Skeletal muscle cell (primary cell): ENCODE results near the gene SGPP2.
"Not testable (repeated sequence)": the region's sequence is repeated elsewhere in the genome, so short reads cannot be mapped to it uniquely, and the experiment has no call there.

Source experiments
- DNase-seq: peaks from one replicate; pipeline ENCODE4 v3.0.0-alpha.2; 2010; ENCODE audit warnings: low read depth
- H3K4me3 ChIP-seq: 2 replicates; pipeline ENCODE4 v1.5.1; 2011; ENCODE audit warnings: low read depth, mild to moderate bottlenecking, control low read depth, low read length, moderate library complexity

SGPP2 gene

DNA sequence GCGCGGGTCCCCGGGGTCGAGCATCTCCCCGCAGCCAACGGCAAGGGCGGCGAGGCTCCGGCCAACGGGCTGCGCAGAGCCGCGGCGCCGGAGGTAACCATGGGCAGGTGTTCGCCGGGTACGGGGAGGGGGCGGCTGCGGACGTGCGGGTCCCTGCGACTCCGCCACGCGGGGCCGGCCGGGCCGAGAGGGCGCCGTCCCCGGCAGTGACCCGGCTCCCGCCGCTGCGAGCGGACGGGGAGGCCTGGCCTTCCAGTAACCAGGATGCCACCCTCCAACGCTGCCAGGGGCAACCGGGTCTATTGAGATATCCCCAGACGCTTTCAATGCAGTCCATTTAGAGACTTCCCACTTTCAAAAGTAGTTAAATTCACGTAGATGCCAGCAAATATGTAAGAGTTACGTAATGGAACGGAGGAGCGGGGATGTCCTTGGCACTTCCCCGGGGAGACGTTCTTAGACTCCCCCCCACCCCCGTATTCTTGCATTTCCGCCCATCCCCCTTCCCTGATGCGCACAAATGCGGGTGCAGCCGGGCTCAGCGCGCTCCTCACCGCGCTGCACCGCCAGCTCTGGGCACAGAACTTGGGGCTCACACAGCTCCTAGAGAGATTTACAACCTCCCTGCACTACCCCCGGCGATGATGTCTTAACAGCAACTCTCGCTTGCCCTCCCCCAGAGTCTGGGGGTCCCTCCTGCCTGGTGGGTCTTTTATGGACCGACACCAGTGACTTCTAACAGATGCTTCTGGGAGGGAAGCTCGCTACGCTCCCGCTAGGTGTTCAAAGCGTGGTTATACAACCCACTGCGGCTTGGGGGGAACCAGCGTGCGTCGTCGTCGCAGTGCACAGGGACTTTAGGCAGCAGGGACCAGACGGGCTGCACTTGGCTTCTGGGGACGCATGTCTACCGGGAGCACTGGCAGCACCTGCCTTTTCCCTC is 657 bp downstream of the SGPP2 start:
- no peak for DNase-seq

GRCh38 chr2:222427646-222428301 is 3.4 kb downstream of the SGPP2 start:
- DNase-seq: no peak
- H3K4me3 ChIP-seq: no peak overlapping the region

More for the DNA sequence above, 657 bp downstream of the SGPP2 start:
- H3K4me3 ChIP-seq: no peak overlapping the region

GRCh38 chr2:222430071-222430470 is 5.7 kb downstream of the SGPP2 start:
- no peak for DNase-seq
- no peak overlapping the region for H3K4me3 ChIP-seq

DNA sequence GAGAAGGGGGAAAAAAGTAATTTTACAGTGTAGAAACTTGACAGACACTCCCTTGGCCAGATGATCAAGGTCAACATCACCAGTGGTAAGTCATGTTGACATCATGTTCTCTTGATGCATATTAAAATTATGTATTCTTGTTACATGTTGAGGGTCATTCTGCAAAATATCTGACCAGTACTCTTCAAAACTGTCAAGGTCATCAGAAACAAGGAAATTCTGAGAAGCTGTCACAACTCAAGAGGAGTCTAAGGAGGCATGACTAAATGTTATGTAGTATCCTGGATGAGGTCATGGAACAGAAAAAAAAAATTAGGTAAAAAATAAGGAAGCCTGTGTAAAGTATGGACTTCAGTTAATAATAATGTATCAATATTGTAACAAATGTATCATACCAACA is 6.3 kb downstream of the SGPP2 start:
- H3K4me3 ChIP-seq: no peak overlapping the region
- DNase-seq: no peak

DNA sequence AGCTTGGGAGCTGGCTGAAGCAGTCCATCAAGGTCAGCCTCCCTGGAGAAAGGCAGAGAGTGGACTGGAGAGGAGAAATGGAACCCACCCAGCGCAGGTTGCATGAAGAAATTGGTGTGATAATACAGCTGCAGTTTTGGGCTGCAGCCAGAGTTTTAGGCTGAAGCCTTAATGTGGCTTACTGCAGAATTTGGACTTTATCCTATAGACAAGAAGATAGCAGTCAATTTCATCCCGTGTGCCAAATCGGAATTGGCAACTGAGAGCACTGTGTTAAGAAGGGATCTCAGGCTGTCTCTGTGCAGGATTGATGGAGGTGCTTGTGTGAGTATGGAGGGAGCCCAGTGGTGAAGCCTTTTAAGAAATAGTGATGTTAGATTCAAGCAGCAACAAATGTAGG is 7.5 kb downstream of the SGPP2 start:
- no peak for DNase-seq
- H3K4me3 ChIP-seq: no peak overlapping the region

DNA sequence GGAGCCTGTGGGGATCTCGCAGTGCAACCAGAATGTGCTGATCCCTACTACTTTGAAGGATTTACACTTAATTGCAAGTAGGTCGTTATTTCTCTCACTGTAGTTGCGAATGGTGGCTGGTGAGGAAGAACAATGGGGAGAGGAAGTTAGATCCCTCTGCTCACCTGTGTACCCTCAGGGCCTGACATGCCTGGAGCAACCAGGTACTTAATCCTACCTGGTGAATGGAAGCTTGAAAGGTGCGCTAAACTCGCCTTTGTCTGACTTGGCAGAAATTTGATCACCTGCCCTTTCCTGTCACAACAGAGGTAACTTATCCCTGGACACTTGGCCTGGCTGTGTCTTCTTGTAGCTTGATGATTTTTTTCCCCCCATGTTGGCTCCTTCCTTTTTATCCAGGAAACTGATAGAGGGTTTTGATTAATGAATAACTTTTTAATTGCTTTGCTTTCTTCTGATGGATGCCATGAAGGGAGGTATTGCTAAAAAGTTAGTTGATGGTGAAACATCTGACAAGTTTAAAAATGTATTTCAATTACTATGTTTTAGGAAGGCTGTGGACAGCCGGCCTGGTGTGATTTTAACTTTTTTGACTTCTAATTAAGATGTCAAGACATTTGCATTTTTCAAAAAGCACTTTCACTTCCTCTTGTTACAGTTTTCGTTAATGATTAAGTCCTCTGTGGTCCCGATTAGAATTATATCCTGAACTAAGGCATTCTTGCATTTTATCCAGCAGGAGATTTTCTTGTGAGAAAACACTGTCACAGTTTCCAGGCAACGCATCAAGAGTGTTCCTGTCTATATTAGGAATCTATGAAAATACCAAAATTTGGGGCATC is 9.2 kb downstream of the SGPP2 start:
- DNase-seq: no peak
- H3K4me3 ChIP-seq: no peak overlapping the region

- no peak for DNase-seq
- H3K4me3 ChIP-seq: no peak overlapping the region
Measured at GRCh38 chr2:222434204-222434603, 9.9 kb downstream of the SGPP2 start.

GRCh38 chr2:222435400-222436039 is 11.2 kb downstream of the SGPP2 start:
- not testable (repeated sequence) for H3K4me3 ChIP-seq, DNase-seq

DNA sequence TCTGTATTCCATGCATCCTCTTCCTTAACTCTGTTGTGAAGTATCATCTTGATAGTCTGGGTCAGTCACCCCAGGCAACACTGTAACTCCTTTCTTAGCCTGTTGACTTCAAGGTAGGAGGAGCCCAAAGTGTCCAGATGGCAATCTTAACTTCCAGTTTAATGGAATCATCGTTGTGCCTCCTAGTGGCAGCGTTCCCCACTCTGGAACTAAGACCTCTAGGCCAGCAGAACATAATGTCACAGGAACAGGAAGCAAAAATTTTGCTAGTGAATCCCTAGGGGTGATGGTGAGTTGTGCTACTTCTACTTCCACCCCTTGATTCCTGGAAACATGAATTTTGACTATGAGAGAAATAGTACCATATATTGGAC is 11.7 kb downstream of the SGPP2 start:
- H3K4me3 ChIP-seq: no peak overlapping the region
- DNase-seq: no peak

DNA sequence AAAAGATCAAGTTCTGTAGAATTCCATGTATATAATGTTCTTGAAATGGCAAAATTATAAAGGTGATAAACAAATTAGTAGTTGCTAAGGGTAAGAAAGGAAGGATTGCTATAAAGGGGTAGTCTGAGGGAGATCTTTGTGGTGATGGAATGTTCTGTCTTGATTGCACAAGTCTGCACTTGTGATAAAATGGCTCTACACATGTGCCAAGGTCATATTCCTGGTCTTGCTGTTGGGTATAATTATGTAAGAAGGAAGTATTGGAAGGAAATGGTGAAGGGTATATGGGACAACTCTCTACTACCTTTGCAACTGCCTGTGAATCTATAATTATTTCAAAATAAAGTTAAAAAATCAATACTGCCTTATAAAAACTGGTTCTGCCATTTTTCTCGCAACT is 15.3 kb downstream of the SGPP2 start:
- no peak for DNase-seq
- no peak overlapping the region for H3K4me3 ChIP-seq

DNA sequence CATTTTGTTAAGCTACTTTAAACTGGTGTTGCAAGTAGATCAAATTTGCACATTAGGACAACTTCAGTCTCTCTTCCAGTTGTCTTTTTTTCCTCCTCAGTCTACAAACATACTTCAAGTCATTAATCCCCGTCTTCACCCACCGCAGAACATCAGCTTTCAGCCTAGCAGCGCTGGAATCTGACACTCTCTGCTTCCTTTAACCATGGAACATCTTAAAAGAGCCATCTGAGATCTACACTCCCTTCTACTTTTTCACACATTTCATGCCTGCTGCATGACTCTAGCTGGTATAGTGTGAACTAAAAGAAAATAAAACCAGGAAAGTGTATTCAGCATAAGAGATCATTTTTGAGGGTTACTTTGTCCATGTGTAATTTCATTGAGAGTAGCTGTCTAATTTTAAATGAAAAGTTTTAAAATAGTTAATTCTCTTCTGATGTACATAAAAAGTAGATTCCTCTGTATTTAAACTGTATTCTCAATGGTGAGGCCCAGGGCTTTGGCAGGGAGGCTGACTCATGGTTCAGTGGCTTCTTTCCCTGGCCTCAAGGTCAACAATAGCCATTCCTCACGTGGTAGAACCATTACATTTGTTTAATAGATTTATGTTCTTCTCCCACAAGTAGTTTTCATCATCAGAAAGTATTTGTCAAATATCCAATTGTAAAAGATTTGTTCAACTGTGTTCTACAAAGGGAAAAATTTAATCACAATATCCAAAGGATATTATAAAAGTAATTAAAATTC is 16.5 kb downstream of the SGPP2 start:
- peak; percentile 63 for DNase-seq
- H3K4me3 ChIP-seq: no peak overlapping the region

- DNase-seq: peak; percentile 16
- no peak overlapping the region for H3K4me3 ChIP-seq
Measured at GRCh38 chr2:222442665-222443064, 18.3 kb downstream of the SGPP2 start.

GRCh38 chr2:222445227-222445626 is 20.9 kb downstream of the SGPP2 start:
- peak; percentile 24 for DNase-seq
- no peak overlapping the region for H3K4me3 ChIP-seq

- H3K4me3 ChIP-seq: no peak overlapping the region
- no peak for DNase-seq
Measured at GRCh38 chr2:222447131-222447530, 22.8 kb downstream of the SGPP2 start.

GRCh38 chr2:222448748-222449181 is 24.4 kb downstream of the SGPP2 start:
- H3K4me3 ChIP-seq: no peak overlapping the region
- peak; percentile 43 for DNase-seq

DNA sequence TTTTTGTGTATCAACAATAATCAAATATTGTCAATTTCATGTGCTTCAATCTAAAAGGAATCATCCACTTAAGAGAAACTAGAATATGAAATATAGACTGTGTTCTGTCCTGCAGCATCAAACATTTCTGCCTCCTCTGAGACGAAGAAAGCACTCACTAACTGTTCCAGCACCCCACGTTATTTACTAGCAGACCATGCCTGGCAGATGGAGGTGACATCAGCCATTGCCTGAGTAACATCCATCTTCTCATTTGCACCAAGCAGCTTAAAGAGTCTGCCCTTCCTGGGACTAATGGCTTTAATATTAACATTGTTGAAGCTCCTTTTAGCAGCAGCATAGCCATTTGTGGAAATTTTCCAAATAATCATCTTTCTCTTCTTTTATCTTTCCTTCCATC is 25.7 kb downstream of the SGPP2 start:
- no peak for DNase-seq
- no peak overlapping the region for H3K4me3 ChIP-seq

GRCh38 chr2:222451224-222451674 is 26.9 kb downstream of the SGPP2 start:
- no peak overlapping the region for H3K4me3 ChIP-seq
- DNase-seq: no peak

DNA sequence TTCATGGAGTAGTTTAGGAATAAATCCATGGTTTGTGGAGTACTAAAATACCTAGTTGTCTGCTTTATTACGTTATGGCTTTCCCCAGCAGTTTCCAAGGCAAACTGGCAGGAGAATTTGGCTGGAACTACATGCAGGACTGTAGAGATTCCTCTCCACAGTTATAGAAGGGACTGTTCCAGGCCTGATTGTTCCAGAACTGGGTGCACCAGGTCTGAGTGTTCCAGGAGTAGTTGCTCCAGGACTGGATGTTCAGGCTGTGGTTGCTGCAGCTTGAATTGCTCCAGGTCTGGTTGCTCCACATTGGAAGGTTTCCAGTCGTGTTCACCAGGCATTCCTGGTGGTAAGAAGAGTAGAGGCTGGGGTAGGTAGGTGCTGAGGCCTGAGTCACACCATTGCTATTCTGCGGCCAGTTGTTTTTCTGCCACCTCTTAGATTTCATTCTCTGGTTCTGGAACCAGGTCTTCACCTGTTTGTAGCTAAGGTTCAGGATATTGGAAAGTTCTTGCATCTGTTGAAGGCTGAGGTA is 28.1 kb downstream of the SGPP2 start:
- no peak for DNase-seq
- H3K4me3 ChIP-seq: no peak overlapping the region
